Hippocampal formation (tissue), 2 donors: Measurements from ENCODE around the gene SPATA9.

Experiments used
- DNase-seq, 2 donors: peaks; one replicate each; lab custom pipeline; 2025; lab: John Stamatoyannopoulos, UW

SPATA9 gene

GRCh38 chr5:95684361-95684760, 1.6 kb upstream of the SPATA9 start:
- DNase-seq = no peak

DNA sequence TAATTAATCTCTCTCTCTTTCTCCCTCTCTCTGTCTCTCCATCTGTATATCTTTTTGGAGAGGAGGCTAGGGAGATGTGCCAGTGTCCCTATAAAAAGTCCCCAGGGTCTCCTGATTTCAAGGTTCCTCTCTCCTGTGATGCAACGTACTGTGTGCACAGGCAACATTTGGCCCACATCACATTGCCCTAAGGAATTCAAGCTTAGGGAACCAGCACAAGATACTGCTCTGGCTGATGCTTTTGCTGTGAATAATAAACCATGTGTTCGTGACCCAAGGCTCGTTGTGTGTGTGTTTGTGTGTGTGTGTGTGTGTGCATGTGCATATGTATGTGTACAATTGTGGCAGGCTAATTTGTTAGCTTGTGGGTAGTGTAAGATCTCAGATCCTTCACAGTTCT, 9.7 kb downstream of the SPATA9 start:
- no peak for DNase-seq

- no peak for DNase-seq
These were observed 10.2 kb downstream of the SPATA9 start for GRCh38 chr5:95672641-95673040.

DNA sequence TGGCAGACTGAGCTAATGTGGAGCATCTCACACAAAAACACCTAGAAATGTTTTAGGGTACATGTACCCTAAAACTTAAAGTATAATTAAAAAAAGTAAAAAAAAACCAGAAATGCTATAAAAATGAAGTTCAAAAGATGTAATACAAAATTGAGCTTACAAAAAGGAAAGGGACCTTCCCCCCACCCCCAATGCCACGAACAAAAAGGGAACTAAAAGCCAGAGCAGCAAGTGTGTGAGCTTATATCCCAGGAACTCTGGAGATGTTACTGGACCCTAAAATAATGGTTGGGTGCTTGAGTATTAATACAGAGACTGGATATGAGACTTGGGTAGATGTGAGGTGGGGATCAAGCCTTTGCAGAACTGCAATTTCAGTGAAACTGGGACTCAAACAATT, 11.0 kb downstream of the SPATA9 start:
- DNase-seq = no peak

- DNase-seq = no peak
These were observed 12.2 kb downstream of the SPATA9 start for GRCh38 chr5:95670568-95670967.

DNA sequence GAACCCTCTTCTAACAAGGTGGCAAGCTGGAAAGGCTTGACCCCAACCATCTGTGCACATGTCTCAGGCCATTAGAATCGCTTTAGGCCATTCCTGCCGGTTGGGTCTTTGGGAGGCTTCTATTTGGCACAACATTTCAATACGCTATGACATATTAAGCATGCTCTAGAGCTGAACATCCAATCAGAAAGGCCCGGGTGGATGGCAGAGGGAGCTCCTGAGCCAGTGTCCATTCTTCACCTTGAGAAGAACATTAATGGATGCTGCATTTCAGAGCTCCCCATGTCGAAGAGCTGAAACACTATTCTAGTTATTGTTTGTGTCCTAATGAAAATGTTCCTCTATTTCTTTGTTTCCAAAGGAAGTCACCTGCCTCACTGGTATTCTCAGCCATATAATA, 12.8 kb downstream of the SPATA9 start:
- no peak for DNase-seq

GRCh38 chr5:95669540-95669939, 13.3 kb downstream of the SPATA9 start:
- peak in 1 of 2 donors; percentile 57 for DNase-seq

GRCh38 chr5:95668728-95669127, 14.1 kb downstream of the SPATA9 start:
- DNase-seq = no peak

GRCh38 chr5:95668216-95668615, 14.6 kb downstream of the SPATA9 start:
- DNase-seq = no peak

- DNase-seq = no peak
These were observed 15.1 kb downstream of the SPATA9 start for GRCh38 chr5:95667678-95668077.

GRCh38 chr5:95667061-95667618, 15.7 kb downstream of the SPATA9 start:
- no peak for DNase-seq

GRCh38 chr5:95664204-95664786, 18.5 kb downstream of the SPATA9 start:
- peak in 1 of 2 donors; percentile 74 for DNase-seq

- DNase-seq = no peak
These were observed 19.8 kb downstream of the SPATA9 start for GRCh38 chr5:95662946-95663345.

DNA sequence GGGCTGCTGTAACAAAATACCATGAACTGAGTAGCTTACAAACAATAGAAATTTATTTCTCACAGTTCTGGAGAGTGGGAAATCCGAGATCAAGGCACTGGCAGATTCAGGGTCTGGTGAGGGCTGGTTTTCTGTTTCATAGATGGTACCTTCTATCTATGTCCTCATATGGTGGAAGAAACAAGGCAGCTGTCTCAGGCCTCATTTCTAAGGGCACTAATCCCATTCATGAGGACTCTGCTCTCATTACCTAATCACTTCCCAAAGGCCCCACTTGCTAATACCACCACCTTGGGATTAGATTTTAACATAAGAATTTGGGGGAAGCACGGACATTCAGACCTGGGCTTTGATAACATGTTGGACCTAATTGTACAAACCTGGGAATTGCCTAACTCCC, 22.7 kb downstream of the SPATA9 start:
- DNase-seq = no peak

- DNase-seq = no peak
These were observed 27.2 kb downstream of the SPATA9 start for GRCh38 chr5:95655575-95655974.

DNA sequence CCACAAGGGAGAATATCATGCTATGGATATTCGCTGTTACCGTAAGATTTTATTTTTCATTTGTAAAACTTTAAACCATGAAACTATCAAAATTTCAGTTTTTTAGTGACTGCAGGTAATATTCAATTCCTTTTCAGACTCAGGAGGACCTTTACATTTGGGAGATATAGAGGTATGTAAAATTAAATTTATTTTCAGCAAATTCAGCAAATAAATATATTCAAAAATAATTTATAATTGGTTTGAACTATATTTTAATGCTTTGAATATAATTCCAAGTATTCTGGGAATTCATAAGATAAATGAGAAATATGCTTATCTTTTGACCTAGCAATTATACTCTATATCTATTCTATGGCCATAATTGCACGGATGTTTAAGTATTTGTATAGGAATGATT, 28.6 kb downstream of the SPATA9 start:
- DNase-seq = no peak

- DNase-seq = no peak
These were observed 29.9 kb downstream of the SPATA9 start for GRCh38 chr5:95652849-95653248.

DNA sequence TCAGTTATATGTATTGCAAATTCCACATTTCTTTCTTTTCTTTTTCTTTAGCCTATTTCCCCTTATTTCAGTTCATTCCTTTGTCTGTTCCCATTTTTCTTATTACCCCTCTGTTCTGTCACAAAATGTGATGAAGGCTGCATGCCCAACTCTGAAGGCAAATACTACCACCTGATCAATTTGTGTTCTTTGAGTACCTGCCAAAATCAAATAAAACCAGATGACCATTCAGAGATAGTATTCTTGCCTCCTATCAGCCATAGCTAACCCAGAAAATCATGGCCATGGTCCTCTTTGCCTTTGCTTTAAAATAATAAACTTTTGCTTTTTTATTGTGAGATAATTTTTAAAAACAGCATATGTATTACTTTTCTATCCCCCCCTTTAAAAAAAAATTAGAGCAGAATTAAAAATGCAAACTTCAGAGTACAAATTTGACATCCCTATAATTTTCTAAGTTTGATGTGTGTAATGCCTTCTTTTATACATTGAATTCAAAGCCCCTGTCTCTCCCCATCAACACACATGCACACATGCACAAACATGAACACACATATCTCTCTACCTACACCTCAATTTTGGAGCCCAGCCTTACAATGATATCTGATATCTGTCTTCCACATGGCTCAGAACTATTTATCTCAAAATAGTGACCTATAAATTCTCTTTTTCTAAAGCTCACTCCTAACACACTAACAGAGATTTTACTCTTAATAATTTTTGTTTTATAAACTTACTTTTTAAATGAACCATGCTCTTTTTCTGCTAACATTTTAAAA, 32.8 kb downstream of the SPATA9 start:
- DNase-seq = no peak

DNA sequence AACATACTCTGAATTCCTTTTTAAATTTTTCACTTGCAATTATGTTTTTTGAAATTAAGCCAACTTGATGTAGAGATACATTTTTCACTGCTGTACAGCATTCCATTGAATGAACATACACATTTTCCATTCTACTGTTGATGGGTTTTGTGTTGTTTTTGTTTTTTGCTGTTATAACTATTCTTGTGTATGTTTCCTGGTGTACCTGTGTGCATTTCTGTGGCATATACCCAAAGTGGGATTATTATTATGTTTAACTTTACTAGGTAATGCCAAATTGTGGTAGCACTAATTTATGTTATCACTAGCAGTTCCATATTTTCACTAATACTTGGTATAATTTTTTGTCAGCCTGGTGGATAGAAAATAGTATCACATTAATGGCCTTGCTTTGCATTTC, 33.5 kb downstream of the SPATA9 start:
- no peak for DNase-seq

- DNase-seq = no peak
These were observed 34.6 kb downstream of the SPATA9 start for GRCh38 chr5:95647886-95648860.

GRCh38 chr5:95646569-95647431, 36.0 kb downstream of the SPATA9 start, which contains the start of gene RFESD:
RFESD (plus strand) TSS chr5:95646777; CDS start chr5:95652272, 5,495 bp downstream.
- peak; percentile 90 to 95 for DNase-seq
